Gastroesophageal sphincter (tissue), 3 donors: ENCODE results near the gene PGLYRP2.

Experiments used
- EP300 ChIP-seq: sonication (generic); formaldehyde crosslinking; IDR thresholded peaks from one replicate; pipeline ENCODE4 v1.6.1; 2017; ENCODE audit warnings: antibody characterized with exemption, mild to moderate bottlenecking
- POLR2A ChIP-seq, 2 donors: fragments of 450-650 bp; IDR thresholded peaks; one replicate each; pipeline ENCODE4 v1.6.1; 2017; ENCODE audit warnings: antibody characterized with exemption in 2 of 2, mild to moderate bottlenecking in 2 of 2, moderate library complexity in 1 of 2
- POLR2AphosphoS5 ChIP-seq: sonication (generic); formaldehyde crosslinking; IDR thresholded peaks from one replicate; pipeline ENCODE4 v1.6.1; 2017; ENCODE audit warnings: antibody characterized with exemption
- TF ChIP-seq, protein P1 (sequence below), 4 experiments: fragments of 200-600 bp in 2 of 4; fragments of 450-650 bp in 2 of 4; sonication (generic) in 1 of 4; IDR thresholded peaks; one replicate each; pipeline ENCODE4 v1.5.1; 2017 to 2019; ENCODE audit warnings: antibody characterized with exemption in 4 of 4, mild to moderate bottlenecking in 2 of 4, moderate library complexity in 2 of 4

DNA sequence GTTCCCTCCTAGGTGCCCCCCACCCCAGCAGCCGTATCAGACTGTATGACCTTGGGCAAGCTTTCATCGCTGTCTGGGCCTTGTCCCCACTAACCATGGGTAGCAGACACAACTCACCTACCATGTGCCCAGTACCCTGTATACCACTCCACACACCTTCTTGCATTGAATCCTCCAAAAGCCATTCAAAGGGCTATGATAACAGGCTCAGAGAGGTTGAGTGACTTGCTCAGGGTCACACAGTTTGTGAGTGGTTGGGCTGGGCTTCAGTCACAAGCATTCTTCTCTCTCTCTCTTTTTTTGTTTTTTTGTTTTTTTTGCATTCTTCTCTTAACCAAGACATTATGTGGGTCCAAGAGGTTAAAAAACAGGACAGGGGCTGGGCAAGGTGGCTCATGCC, 17.6 kb downstream of the PGLYRP2 start:
- TF ChIP-seq, protein P1, sequence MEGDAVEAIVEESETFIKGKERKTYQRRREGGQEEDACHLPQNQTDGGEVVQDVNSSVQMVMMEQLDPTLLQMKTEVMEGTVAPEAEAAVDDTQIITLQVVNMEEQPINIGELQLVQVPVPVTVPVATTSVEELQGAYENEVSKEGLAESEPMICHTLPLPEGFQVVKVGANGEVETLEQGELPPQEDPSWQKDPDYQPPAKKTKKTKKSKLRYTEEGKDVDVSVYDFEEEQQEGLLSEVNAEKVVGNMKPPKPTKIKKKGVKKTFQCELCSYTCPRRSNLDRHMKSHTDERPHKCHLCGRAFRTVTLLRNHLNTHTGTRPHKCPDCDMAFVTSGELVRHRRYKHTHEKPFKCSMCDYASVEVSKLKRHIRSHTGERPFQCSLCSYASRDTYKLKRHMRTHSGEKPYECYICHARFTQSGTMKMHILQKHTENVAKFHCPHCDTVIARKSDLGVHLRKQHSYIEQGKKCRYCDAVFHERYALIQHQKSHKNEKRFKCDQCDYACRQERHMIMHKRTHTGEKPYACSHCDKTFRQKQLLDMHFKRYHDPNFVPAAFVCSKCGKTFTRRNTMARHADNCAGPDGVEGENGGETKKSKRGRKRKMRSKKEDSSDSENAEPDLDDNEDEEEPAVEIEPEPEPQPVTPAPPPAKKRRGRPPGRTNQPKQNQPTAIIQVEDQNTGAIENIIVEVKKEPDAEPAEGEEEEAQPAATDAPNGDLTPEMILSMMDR (IDR thresholded peaks at IDR 0.05), result no peak
- TF ChIP-seq POLR2AphosphoS5 (no peak), EP300 (no peak), POLR2A (IDR thresholded peaks at IDR 0.05) (no peak)
